ENCODE measurements around the gene MLIP. TPM values are rescaled to one million over a fixed set of nuclear protein-coding genes. Genes with fewer than 3 reads are reported as not detected.
"Not testable (repeated sequence)": the region's sequence is repeated elsewhere in the genome, so short reads cannot be mapped to it uniquely, and the experiment has no call there.

Gene MLIP
- total and polyA plus RNA-seq, 2 experiments from 2014 or later: not detected

- H3K4me2 ChIP-seq (ENCODE audit: unreplicated experiment): no peak overlapping the region
- no peaks in the 10 kb centered on the region for H3K9me3 ChIP-seq (ENCODE audit: low read depth)
- in situ Hi-C loops (cut with MboI): no loop called here
- 68% methylated on average over 4 of the region's 4 CpGs for WGBS, 2 experiments (ENCODE audit: low coverage in 1 of 2, low lambda C conversion rate in 2 of 2, missing lambda C conversion rate in 2 of 2)
- H3K9ac ChIP-seq: no peak overlapping the region
- no peak overlapping the region for H3K27ac ChIP-seq
- H3K9me2 ChIP-seq (ENCODE audit: insufficient read depth): no peaks in the 10 kb centered on the region
- no peak for TF ChIP-seq EZH2phosphoT487 (IDR thresholded peaks at IDR 0.05; ENCODE audit: insufficient read depth, low read depth)
- no peak for TF ChIP-seq EZH2 (IDR thresholded peaks at IDR 0.05; ENCODE audit: insufficient read depth, poor library complexity, severe bottlenecking)
- no peak for DNase-seq
- no peaks in the 10 kb centered on the region for H3K79me2 ChIP-seq (ENCODE audit: insufficient read depth)
- no peaks in the 10 kb centered on the region for H3K27me3 ChIP-seq (replicated peaks; ENCODE audit: insufficient read depth)
- no peak overlapping the region for H2AFZ ChIP-seq
- H3K36me3 ChIP-seq (ENCODE audit: low read depth): no peaks in the 10 kb centered on the region
- 0 out of 2 replicates have a peak, but pooled peaks cover 5% of the 10 kb centered on the region for H3K4me1 ChIP-seq (ENCODE audit: insufficient read depth)
- H3K4me3 ChIP-seq: no peak overlapping the region
- H4K20me1 ChIP-seq (ENCODE audit: insufficient read depth): no peaks in the 10 kb centered on the region
- H3F3A ChIP-seq (ENCODE audit: insufficient read depth): no peaks in the 10 kb centered on the region
Observed at GRCh38 chr6:54074109-54074508, 37.1 kb upstream of the MLIP start.

DNA sequence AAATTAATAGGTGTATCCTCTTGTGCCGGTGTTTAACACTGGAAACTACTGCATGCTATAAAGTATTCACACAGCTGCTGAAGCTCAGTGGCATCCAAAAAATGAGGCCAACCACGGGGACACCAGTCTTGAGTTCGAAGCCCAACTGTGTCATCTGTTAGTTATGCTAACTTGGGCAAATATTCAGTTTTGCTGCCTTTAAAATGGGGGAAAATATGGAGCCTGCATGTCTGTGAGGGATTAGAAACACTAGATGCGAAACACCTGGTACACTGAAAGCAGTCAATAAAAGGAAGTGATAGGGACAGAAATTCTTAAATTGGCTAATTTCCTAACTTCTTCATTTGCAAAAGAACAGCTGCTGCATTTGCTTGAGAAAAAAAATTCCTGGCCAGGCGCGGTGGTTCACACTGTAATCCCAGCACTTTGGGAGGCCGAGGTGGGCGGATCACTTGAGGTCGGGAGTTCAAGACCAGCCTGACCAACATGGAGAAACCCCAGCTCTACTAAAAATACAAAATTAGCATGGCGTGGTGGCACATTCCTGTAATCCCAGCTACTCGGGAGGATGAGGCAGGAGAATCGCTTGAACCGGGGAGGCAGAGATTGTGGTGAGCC, 36.6 kb upstream of the MLIP start:
- no peaks in the 10 kb centered on the region for H3K9me2 ChIP-seq (ENCODE audit: insufficient read depth)
- in situ Hi-C loops (cut with MboI): no loop called here
- no peaks in the 10 kb centered on the region for H4K20me1 ChIP-seq (ENCODE audit: insufficient read depth)
- no peaks in the 10 kb centered on the region for H3K9me3 ChIP-seq (ENCODE audit: low read depth)
- no peaks in the 10 kb centered on the region for H3F3A ChIP-seq (ENCODE audit: insufficient read depth)
- H3K4me2 ChIP-seq (ENCODE audit: unreplicated experiment): no peak overlapping the region
- H3K79me2 ChIP-seq (ENCODE audit: insufficient read depth): no peaks in the 10 kb centered on the region
- H3K27ac ChIP-seq: no peak overlapping the region
- H3K36me3 ChIP-seq (ENCODE audit: low read depth): no peaks in the 10 kb centered on the region
- 0 out of 2 replicates have a peak, but pooled peaks cover 5% of the 10 kb centered on the region for H3K4me1 ChIP-seq (ENCODE audit: insufficient read depth)
- no peaks in the 10 kb centered on the region for H3K27me3 ChIP-seq (replicated peaks; ENCODE audit: insufficient read depth)
- no peak for DNase-seq
- WGBS, 2 experiments (ENCODE audit: low coverage in 1 of 2, low lambda C conversion rate in 2 of 2, missing lambda C conversion rate in 2 of 2): 58 to 64% methylated on average over 13 of the region's 13 CpGs
- TF ChIP-seq EZH2 (IDR thresholded peaks at IDR 0.05; ENCODE audit: insufficient read depth, poor library complexity, severe bottlenecking) (no peak), EZH2phosphoT487 (IDR thresholded peaks at IDR 0.05; ENCODE audit: insufficient read depth, low read depth) (no peak)
- H2AFZ ChIP-seq: no peak overlapping the region
- no peak overlapping the region for H3K4me3 ChIP-seq
- H3K9ac ChIP-seq: no peak overlapping the region

DNA sequence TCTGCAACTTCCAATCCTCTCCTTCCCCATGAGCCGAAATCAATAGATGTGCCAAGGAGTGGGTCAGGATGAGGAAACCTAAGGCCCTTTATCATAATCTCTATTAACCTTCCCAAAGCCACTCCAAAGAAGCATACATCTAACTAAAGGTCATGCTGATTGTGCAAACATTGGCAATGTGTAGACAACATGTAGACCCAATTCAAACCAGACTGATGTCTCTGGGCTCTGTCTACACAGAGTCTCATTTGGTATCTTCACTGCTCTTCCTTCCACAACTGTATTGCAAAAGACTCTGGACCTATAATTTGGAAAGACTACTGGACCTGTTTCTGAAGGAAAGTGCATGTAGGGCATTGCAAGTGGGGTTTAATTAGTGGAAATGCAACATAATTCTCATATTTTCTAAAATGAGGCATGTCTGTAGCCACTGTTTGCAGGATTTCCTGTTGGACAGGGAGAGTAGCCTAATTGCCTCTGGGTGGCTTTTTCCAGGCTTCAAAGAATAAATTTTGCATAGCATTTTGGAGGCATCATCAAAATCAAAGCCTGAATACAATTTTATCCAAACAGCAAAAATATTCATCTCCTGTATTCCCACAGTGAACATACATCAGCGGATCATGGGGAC, 35.0 kb upstream of the MLIP start:
- H3K27ac ChIP-seq: no peak overlapping the region
- WGBS, 2 experiments (ENCODE audit: low coverage in 1 of 2, low lambda C conversion rate in 2 of 2, missing lambda C conversion rate in 2 of 2): 95 to 100% methylated on average over 2 of the region's 2 CpGs
- DNase-seq: no peak
- H4K20me1 ChIP-seq (ENCODE audit: insufficient read depth): no peaks in the 10 kb centered on the region
- no peaks in the 10 kb centered on the region for H3K36me3 ChIP-seq (ENCODE audit: low read depth)
- no peaks in the 10 kb centered on the region for H3K27me3 ChIP-seq (replicated peaks; ENCODE audit: insufficient read depth)
- H3K4me3 ChIP-seq: no peak overlapping the region
- no peaks in the 10 kb centered on the region for H3K4me1 ChIP-seq (ENCODE audit: insufficient read depth)
- H3K9me3 ChIP-seq (ENCODE audit: low read depth): no peaks in the 10 kb centered on the region
- H3K9me2 ChIP-seq (ENCODE audit: insufficient read depth): no peaks in the 10 kb centered on the region
- no peaks in the 10 kb centered on the region for H3K79me2 ChIP-seq (ENCODE audit: insufficient read depth)
- H3K9ac ChIP-seq: no peak overlapping the region
- no peak overlapping the region for H3K4me2 ChIP-seq (ENCODE audit: unreplicated experiment)
- no peak overlapping the region for H2AFZ ChIP-seq
- TF ChIP-seq EZH2phosphoT487 (IDR thresholded peaks at IDR 0.05; ENCODE audit: insufficient read depth, low read depth): no peak
- TF ChIP-seq EZH2 (IDR thresholded peaks at IDR 0.05; ENCODE audit: insufficient read depth, poor library complexity, severe bottlenecking): no peak
- H3F3A ChIP-seq (ENCODE audit: insufficient read depth): no peaks in the 10 kb centered on the region
- in situ Hi-C loops (cut with MboI): no loop called here

DNA sequence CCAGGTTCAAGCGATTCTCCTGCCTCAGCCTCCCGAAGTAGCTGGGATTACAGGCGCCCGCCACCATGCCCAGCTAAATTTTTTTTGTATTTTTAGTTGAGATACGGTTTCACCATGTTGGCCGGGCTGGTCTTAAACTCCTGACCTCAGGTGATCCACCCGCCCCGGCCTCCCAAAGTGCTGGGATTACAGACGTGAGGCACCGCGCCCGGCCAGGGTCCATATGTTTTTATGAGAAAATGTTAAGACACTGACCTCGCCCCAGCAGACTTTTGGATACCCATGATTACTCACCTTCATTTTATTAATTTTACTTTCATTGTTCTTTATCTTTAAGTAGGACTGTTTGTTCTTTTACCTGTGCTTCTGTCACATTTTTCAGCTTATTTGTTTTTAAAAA, 29.7 kb upstream of the MLIP start:
- H3K27me3 ChIP-seq (replicated peaks; ENCODE audit: insufficient read depth); H2AFZ ChIP-seq; H3K79me2 ChIP-seq (ENCODE audit: insufficient read depth); DNase-seq; H3K4me2 ChIP-seq (ENCODE audit: unreplicated experiment); in situ Hi-C loops (cut with MboI); H3K27ac ChIP-seq; H3K9me3 ChIP-seq (ENCODE audit: low read depth); H3K9me2 ChIP-seq (ENCODE audit: insufficient read depth); H4K20me1 ChIP-seq (ENCODE audit: insufficient read depth); H3K9ac ChIP-seq; H3K4me3 ChIP-seq; H3K36me3 ChIP-seq (ENCODE audit: low read depth); H3F3A ChIP-seq (ENCODE audit: insufficient read depth): not testable (repeated sequence)
- 93 to 94% methylated on average over 13 of the region's 13 CpGs for whole genome bisulfite sequencing, 2 experiments (ENCODE audit: low coverage in 1 of 2, low lambda C conversion rate in 2 of 2, missing lambda C conversion rate in 2 of 2)
- peaks cover 16% of the 10 kb centered on the region for H3K4me1 ChIP-seq (ENCODE audit: insufficient read depth)
